HepG2 (cell line): Measurements from ENCODE around the gene FAM222B. TPM values are rescaled to one million over a fixed set of nuclear protein-coding genes. Genes with fewer than 3 reads are reported as not detected.
A peak's percentile ranks its signal among the peaks of the same experiment; 100 is the strongest.

Experiments used
- ATAC-seq: fragments of 200-7000 bp; cut with Tn5 transposase; 3 replicates; pipeline ENCODE4 v1.9.1; 2020; ENCODE audit warnings: mild to moderate bottlenecking, moderate library complexity
- BruUV-seq: library from RNA; stranded (reverse); fragments of 400-500 nt; replicated peaks from 2 replicates; lab custom pipeline; 2021; lab: Mats Ljungman, UMichigan
- CTCF ChIA-PET: fragments of 300-600 bp; formaldehyde crosslinking; extraction: SDS; loops from one replicate; lab custom pipeline; 2021; ENCODE audit warnings: low total read pairs, inconsistent platforms, low intra/inter-chr PET ratio; lab: Yijun Ruan, JAX
- POLR2A ChIA-PET: fragments of 350-600 bp; sonication (Branson Sonifier 250); formaldehyde crosslinking; loops from one replicate; lab custom pipeline; 2020; ENCODE audit warnings: antibody characterized with exemption, inconsistent platforms; lab: Yijun Ruan, JAX
- DNase-seq: peaks from one replicate; pipeline ENCODE4 v3.0.0-alpha.2; 2015; ENCODE audit warnings: low spot score
- FAIRE-seq: peaks from 3 replicates; lab custom pipeline; 2011; peaks lifted over from hg19 to GRCh38; lab: Jason Lieb, UNC
- H2AFZ ChIP-seq: one replicate; pipeline ENCODE4 v1.6.1; 2011; ENCODE audit warnings: low read length, inconsistent platforms
- H3K27ac ChIP-seq: fragments of 300-600 bp; 3 replicates; pipeline ENCODE4 v1.8.0; 2011; ENCODE audit warnings: mixed run types, mild to moderate bottlenecking, mixed read lengths, low read length, inconsistent platforms; ENCODE audit not compliant: insufficient read depth; ENCODE audit errors: extremely low read length
- H3K27me3 ChIP-seq, 2 experiments: fragments of 200-600 bp in 1 of 2; 2 replicates in 1 of 2; 3 replicates in 1 of 2; pipeline versions ENCODE4 v1.6.0 to v1.8.0; 2011; ENCODE audit warnings: low read length in 2 of 2, mild to moderate bottlenecking in 2 of 2, moderate library complexity in 2 of 2, inconsistent platforms in 1 of 2; ENCODE audit not compliant: insufficient read depth in 2 of 2, control insufficient read depth in 1 of 2
- H3K36me3 ChIP-seq, 2 experiments: fragments of 200-600 bp in 1 of 2; replicated peaks in 1 of 2; 2 replicates in 1 of 2; 3 replicates in 1 of 2; pipeline versions ENCODE4 v1.5.1 to v1.8.0; 2011; ENCODE audit warnings: low read length in 2 of 2, inconsistent platforms in 1 of 2; ENCODE audit not compliant: insufficient read depth in 2 of 2, control insufficient read depth in 1 of 2
- H3K4me1 ChIP-seq: 2 replicates; pipeline ENCODE4 v1.5.1; 2012; ENCODE audit warnings: low read length, inconsistent platforms; ENCODE audit not compliant: insufficient read depth
- H3K4me2 ChIP-seq: 2 replicates; pipeline ENCODE4 v1.6.0; 2011; ENCODE audit warnings: low read depth, low read length, inconsistent platforms
- H3K4me3 ChIP-seq, 3 experiments: fragments of 200-600 bp in 1 of 3; sonication (generic), shearing (Covaris generic) in 1 of 3; replicated peaks in 1 of 3; 2 replicates each; pipeline ENCODE4 v1.5.1; 2011 to 2016; ENCODE audit warnings: low read length in 3 of 3, inconsistent platforms in 2 of 3, low read depth in 2 of 3, mild to moderate bottlenecking in 2 of 3, control low read depth in 1 of 3, mixed read lengths in 1 of 3; ENCODE audit not compliant: insufficient read depth in 1 of 3
- H3K79me2 ChIP-seq: one replicate; pipeline ENCODE4 v1.6.1; 2011; ENCODE audit warnings: low read length, inconsistent platforms; ENCODE audit not compliant: insufficient read depth
- H3K9ac ChIP-seq: 2 replicates; pipeline ENCODE4 v1.6.0; 2011; ENCODE audit warnings: mild to moderate bottlenecking, low read depth, low read length, inconsistent platforms; ENCODE audit not compliant: insufficient read depth
- H3K9me3 ChIP-seq: 2 replicates; pipeline ENCODE4 v1.5.1; 2012; ENCODE audit warnings: mild to moderate bottlenecking, low read length
- H4K20me1 ChIP-seq: 2 replicates; pipeline ENCODE4 v1.6.0; 2011; ENCODE audit warnings: inconsistent platforms, mild to moderate bottlenecking, low read length, moderate library complexity; ENCODE audit not compliant: insufficient read depth
- AGO2 ChIP-seq: fragments of 200-400 bp; formaldehyde crosslinking; optimal IDR thresholded peaks from 2 replicates; pipeline ENCODE3; 2017; ENCODE audit warnings: mild to moderate bottlenecking, low read depth, low read length, moderate library complexity
- POLR2A ChIP-seq, 2 experiments: IDR thresholded peaks; 2 replicates each; pipeline ENCODE4 v1.6.1; 2011; ENCODE audit warnings: low read depth in 2 of 2, low read length in 2 of 2, mild to moderate bottlenecking in 1 of 2, moderate library complexity in 1 of 2; ENCODE audit not compliant: insufficient read depth in 1 of 2
- RBFOX2 ChIP-seq: fragments of 200-400 bp; formaldehyde crosslinking; IDR thresholded peaks from 2 replicates; pipeline ENCODE4 v1.6.1; 2017; ENCODE audit warnings: low read depth, mild to moderate bottlenecking, low read length
- TEAD3 ChIP-seq: optimal IDR thresholded peaks from 2 replicates; pipeline ENCODE3; 2016; ENCODE audit warnings: borderline replicate concordance
- ZBTB38 ChIP-seq: sonication (generic); formaldehyde crosslinking; IDR thresholded peaks from 2 replicates; pipeline ENCODE4 v1.5.1; 2020; ENCODE audit warnings: mild to moderate bottlenecking, missing genetic modification reagents
- ZFP36 ChIP-seq: fragments of 150-350 bp; IDR thresholded peaks from 2 replicates; pipeline ENCODE4 v1.6.1; 2018; ENCODE audit warnings: borderline replicate concordance, low read length, low read depth; ENCODE audit not compliant: partially characterized antibody
- ZNF33B ChIP-seq: sonication (generic); formaldehyde crosslinking; IDR thresholded peaks from 2 replicates; pipeline ENCODE4 v1.5.1; 2020; ENCODE audit warnings: mild to moderate bottlenecking, missing genetic modification reagents
- WGBS: methylation state at CpG from one replicate; pipeline ENCODE4 v1.1.6; 2017; ENCODE audit warnings: low lambda C conversion rate; 5-methylcytosine and 5-hydroxymethylcytosine counted together
- in situ Hi-C: cut with HindIII; loops from 2 replicates; pipeline ENCODE4 v1.10.0; 2017; ENCODE audit warnings: low pct_unique_long_range_greater_than_20kb; ENCODE audit not compliant: extremely low pct_ligation_motif_present
- intact Hi-C: fragments of 100-400 bp; cut with micrococcal nuclease; formaldehyde crosslinking; loops from one replicate; pipeline ENCODE4 v1.10.0; 2022; ENCODE audit not compliant: unreplicated experiment
- polyA plus RNA-seq, 8 experiments: library from polyadenylated mRNA; depleted of rRNA in 3 of 8; stranded (reverse) in 7 of 8; unstranded in 1 of 8; fragments of >200 nt; fragmentation: Illumina TruSeq in 4 of 8; extraction: Trizol in 4 of 8; gene quantifications; 2 replicates each; pipeline versions ENCODE4 v1.2.1 to v1.2.3, GENCODE V29; 2011 to 2016; ENCODE audit warnings: low read depth in 4 of 8, missing spikeins in 1 of 8, mixed read lengths in 1 of 8; ENCODE audit not compliant: insufficient read depth in 1 of 8
- total RNA-seq, 5 experiments: library from RNA; depleted of rRNA; stranded (reverse); fragments of >200 nt; fragmentation: Illumina TruSeq; extraction: Trizol; gene quantifications; 2 replicates each; pipeline ENCODE4 v1.2.3, GENCODE V29; 2016; ENCODE audit warnings: low read depth in 1 of 5
- TF ChIP-seq, protein P1 (sequence below): fragments of 450-650 bp; IDR thresholded peaks from 2 replicates; pipeline ENCODE4 v1.6.1; 2017
- TF ChIP-seq, protein P2 (sequence below): sonication (generic); formaldehyde crosslinking; conservative IDR thresholded peaks from 2 replicates; pipeline ENCODE4 v1.8.0; 2022; ENCODE audit warnings: mild to moderate bottlenecking, moderate library complexity, missing genetic modification reagents

FAM222B gene
- total and polyA plus RNA-seq, 2 of the 13 experiments (the other 11 are each of a cell fraction or from before 2014, with no cell fraction given): 3.5 to 7.3 TPM

DNA sequence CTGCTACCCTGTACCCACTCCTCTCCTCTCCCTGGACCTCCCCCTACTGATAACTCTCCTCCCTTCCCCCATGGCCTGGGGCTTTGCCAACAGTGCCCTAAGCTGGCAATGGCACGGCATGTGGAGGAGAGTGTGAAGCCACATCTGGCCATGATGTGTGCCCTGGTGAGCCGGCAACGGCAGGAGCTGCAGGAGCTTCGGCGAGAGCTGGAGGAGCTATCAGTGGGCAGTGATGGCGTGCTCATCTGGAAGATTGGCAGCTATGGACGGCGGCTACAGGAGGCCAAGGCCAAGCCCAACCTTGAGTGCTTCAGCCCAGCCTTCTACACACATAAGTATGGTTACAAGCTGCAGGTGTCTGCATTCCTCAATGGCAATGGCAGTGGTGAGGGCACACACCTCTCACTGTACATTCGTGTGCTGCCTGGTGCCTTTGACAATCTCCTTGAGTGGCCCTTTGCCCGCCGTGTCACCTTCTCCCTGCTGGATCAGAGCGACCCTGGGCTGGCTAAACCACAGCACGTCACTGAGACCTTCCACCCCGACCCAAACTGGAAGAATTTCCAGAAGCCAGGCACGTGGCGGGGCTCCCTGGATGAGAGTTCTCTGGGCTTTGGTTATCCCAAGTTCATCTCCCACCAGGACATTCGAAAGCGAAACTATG is 93.6 kb downstream of the FAM222B start:
- POLR2A ChIA-PET: interaction anchor here (1.2 to 12.3 kb wide), 3 partner anchors 21 to 103 kb away, joined by 4 to 590 read pairs (median 5); partner anchors contain the start of genes NEK8, RPL23A and TLCD1
- no peak for DNase-seq
- TF ChIP-seq AGO2 (peak; percentile 78), POLR2A (IDR thresholded peaks at IDR 0.05; ENCODE audit: insufficient read depth in 1 of 2, low read depth in 2 of 2, low read length in 2 of 2) (peak; percentile 18 to 35; a peak in 3 of 4 replicates), ZBTB38 (CRISPR knock-in tag) (0 out of 2 replicates have a peak, but pooled peaks have one; percentile 14), RBFOX2 (peak; percentile 45), ZFP36 (no peak), ZNF33B (no peak), TEAD3 (no peak)
- TF ChIP-seq, protein P1, sequence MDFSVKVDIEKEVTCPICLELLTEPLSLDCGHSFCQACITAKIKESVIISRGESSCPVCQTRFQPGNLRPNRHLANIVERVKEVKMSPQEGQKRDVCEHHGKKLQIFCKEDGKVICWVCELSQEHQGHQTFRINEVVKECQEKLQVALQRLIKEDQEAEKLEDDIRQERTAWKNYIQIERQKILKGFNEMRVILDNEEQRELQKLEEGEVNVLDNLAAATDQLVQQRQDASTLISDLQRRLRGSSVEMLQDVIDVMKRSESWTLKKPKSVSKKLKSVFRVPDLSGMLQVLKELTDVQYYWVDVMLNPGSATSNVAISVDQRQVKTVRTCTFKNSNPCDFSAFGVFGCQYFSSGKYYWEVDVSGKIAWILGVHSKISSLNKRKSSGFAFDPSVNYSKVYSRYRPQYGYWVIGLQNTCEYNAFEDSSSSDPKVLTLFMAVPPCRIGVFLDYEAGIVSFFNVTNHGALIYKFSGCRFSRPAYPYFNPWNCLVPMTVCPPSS: no peak
- TF ChIP-seq, protein P2, sequence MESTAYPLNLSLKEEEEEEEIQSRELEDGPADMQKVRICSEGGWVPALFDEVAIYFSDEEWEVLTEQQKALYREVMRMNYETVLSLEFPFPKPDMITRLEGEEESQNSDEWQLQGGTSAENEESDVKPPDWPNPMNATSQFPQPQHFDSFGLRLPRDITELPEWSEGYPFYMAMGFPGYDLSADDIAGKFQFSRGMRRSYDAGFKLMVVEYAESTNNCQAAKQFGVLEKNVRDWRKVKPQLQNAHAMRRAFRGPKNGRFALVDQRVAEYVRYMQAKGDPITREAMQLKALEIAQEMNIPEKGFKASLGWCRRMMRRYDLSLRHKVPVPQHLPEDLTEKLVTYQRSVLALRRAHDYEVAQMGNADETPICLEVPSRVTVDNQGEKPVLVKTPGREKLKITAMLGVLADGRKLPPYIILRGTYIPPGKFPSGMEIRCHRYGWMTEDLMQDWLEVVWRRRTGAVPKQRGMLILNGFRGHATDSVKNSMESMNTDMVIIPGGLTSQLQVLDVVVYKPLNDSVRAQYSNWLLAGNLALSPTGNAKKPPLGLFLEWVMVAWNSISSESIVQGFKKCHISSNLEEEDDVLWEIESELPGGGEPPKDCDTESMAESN: no peak

More for the DNA sequence above, 93.6 kb downstream of the FAM222B start:
- H3K27me3 ChIP-seq: no peaks in the 10 kb centered on the region; a peak in 1 of 5 replicates
- peaks cover 33% of the 10 kb centered on the region for H3K79me2 ChIP-seq
- ATAC-seq (no peak), FAIRE-seq (no peak)
- H4K20me1 ChIP-seq: peaks cover 52% of the 10 kb centered on the region
- H3K9me3 ChIP-seq: no peaks in the 10 kb centered on the region
- peaks cover 51% of the 10 kb centered on the region for H3K4me1 ChIP-seq
- no peak overlapping the region for H3K4me3 ChIP-seq
- no peak overlapping the region for H3K9ac ChIP-seq
- CTCF ChIA-PET: interaction anchor here (1.5 to 4.1 kb wide), 2 partner anchors 22 to 154 kb away, joined by 4 to 142 read pairs; partner anchors contain the start of genes DHRS13, NEK8 and TLCD1
- no TSS peak for BruUV-seq
- no peak overlapping the region for H3K27ac ChIP-seq
- H3K4me2 ChIP-seq: no peak overlapping the region
- intact Hi-C loops: no loop called here
- in situ Hi-C loops: loop anchor here (25.0 kb wide), 1 partner anchor 363 kb away; no protein-coding TSS in a partner anchor
- peaks cover 39 to 43% of the 10 kb centered on the region in 2 experiments for H3K36me3 ChIP-seq
- H2AFZ ChIP-seq: no peak overlapping the region
- WGBS: 96% methylated on average over 12 of the region's 18 CpGs
